Stimulated activated CD8-positive, alpha-beta memory T cell treated with anti-CD3 and anti-CD28 coated beads, Interleukin-7, amount 100 ng/mL, for 24 hours (primary cell): ENCODE measurements around the gene DSTYK.
A peak's percentile ranks its signal among the peaks of the same experiment; 100 is the strongest.

ENCODE experiments used
- DNase-seq: peaks from one replicate; pipeline ENCODE4 v3.0.0-alpha.2; 2020; ENCODE audit warnings: low read depth

The DSTYK gene, protein sequence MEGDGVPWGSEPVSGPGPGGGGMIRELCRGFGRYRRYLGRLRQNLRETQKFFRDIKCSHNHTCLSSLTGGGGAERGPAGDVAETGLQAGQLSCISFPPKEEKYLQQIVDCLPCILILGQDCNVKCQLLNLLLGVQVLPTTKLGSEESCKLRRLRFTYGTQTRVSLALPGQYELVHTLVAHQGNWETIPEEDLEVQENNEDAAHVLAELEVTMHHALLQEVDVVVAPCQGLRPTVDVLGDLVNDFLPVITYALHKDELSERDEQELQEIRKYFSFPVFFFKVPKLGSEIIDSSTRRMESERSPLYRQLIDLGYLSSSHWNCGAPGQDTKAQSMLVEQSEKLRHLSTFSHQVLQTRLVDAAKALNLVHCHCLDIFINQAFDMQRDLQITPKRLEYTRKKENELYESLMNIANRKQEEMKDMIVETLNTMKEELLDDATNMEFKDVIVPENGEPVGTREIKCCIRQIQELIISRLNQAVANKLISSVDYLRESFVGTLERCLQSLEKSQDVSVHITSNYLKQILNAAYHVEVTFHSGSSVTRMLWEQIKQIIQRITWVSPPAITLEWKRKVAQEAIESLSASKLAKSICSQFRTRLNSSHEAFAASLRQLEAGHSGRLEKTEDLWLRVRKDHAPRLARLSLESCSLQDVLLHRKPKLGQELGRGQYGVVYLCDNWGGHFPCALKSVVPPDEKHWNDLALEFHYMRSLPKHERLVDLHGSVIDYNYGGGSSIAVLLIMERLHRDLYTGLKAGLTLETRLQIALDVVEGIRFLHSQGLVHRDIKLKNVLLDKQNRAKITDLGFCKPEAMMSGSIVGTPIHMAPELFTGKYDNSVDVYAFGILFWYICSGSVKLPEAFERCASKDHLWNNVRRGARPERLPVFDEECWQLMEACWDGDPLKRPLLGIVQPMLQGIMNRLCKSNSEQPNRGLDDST

DNA sequence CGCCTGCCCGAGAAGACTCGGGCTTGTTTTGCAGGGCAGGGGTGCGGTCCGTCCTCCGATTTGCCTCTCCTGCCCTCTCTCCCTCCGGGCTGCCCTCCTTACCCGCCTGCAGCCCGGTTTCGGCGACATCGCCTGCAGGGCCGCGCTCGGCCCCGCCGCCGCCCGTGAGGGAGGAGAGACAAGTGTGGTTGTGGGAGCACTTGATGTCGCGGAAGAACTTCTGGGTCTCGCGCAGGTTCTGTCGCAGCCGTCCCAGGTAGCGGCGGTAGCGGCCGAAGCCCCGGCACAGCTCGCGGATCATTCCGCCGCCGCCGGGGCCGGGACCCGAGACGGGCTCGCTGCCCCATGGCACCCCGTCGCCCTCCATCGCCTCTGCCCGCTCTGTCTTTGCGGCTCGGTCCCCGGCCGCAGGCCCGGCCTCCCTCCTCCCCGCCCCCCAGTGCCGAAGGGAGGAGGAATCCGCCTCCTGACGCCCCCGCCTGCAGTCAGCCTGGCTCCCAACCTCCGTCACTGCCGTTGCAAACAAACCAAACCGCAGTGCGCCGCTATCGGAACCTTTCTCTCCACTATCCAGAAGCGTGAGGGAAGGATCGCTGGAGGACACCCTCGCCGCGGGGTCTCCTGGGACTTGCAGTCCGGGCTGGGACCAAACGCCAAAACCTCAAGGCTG is at the start of gene DSTYK:
Gene DSTYK, minus strand, starts transcription at position 534 of the 670 bp plus-strand sequence. Its CDS starts 167 bp downstream, at position 367.
- DNase-seq = peak; percentile 87

DNA sequence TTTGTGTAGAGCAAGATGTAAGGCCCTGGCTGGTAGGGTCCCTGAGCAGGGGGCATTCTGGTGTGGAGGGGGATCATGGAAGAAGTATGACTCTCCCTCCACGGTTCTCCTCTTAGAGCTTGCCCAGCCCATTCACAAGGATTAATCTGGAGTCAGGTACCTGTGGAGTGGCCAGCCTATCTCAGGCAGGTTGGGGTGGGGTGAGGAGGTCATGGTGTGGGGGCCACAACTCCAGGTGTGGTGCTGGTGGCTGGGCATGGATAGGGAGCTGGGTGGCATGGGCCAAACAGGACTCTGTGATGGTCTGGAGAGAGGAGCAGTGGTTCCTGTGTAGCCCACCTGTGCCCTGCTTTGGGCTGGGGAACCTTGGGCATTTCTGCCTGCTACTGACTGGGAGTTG is 48.5 kb upstream of the DSTYK start:
- no peak for DNase-seq

DNA sequence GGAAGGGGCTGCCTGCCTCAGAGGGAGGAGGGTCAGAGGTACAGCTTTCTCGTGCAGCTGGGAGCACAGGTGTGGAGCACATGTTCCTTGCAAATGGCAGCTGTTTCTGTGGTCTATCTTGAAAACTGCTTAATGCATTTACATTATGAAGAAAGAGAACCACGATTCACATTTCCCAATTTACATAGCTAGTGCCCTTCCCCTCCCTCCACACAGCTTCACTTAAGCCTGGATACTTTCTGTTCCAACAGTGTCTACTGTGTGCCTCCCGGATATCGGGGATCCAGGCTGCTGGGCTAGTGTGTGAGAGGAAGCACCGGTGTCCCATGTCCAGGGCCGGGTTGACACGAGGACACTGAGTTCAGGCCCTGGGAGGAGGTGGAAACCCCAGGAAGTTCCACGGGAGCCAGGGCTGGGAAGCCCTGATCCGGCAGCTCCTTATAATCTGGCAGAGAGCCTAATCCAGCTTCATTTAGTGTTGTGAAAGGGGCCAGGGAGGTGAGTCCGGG is 47.9 kb upstream of the DSTYK start:
- DNase-seq = no peak

DNA sequence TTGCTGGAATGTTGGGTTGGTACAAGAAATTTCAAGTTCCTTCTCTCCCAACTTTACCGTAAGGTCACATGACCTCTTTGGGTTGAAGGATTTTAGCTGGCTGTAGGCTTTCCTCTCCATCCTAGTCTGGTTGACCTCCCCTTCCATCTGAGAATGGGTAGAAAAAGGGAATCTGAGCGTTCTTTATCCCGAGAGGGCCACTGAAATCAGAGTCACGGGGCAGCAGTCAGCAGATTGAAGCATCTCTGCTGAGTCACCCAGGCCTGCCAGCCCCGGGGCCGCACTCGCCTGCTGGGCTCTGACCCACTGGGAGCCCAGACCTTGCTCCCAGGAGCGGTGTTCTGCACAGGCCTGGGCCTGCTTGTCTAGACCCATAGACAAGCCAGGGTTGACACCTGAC is 47.2 kb upstream of the DSTYK start:
- DNase-seq = no peak

DNA sequence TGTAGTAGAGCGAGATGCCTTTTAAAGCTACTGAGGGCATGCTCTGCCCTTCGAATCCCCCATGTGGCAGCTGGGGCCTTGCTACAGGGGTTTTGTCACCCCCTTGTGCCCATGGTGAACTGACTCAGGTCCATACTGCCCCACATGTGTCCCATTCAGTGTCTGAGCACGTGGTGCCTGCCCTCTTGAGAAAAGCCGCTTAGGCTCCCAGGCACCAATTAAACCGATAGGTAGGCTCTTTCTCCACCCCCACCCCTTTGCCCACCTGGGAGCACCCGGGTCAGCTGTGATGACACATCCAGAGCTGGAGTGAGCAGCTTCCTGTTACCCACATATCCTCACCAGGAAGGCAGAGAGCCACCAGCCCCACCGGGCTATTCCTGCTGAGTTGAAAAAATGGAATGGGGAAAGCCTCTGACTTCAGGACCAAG is 46.8 kb upstream of the DSTYK start:
- DNase-seq = no peak

DNA sequence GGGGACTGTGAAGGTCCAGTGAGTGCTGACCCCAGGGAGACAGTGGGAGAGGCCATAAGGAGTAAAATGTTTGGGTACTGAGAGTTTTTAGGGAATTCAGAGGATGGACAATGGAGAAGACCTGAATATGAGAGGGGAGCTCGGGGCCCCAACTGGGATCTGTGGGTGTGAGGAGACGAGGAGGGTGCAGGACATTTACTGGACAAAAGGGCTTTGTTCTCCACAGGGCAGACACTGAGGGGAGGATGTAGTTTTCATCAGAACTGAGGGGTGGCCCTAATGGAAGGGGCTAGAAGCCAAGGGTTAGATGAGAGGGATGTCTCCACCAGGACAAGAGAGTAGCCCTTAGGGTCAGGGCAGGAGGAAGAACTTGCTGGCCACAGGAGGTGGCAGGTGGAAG is 46.2 kb upstream of the DSTYK start:
- DNase-seq = no peak

DNA sequence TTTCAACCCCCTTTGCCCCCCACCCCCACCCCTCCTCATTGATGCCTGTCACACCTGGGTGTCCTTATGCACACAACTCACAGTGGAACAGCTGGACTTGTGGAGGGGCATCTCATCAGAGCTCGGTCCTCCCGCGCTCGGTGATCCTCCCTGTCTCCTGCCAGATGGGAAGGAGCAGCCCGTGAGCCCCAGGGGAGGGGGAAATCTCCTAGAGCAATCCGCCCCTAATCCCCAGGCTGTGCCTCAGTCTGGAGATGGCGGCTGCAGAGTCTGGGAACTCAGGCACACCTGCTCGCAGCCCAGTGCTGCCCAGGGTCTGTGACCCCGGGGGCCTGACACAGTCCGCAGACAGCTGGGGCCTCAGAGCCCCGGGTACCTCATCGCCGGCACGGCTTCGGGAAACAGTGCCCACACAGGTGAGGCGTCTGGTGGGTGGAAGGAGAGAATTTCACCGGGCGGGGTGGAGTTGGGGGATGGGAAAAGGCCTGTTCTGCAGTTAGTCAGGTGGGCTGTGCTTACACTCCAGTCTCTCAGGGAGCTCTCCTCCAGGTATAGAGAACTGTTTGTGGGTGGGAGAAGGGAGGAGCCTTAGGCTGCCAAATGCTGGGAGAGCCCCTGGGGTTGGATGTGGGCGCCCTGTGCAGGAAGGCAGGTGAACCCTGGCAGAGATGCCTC is 45.6 kb upstream of the DSTYK start:
- no peak for DNase-seq

DNA sequence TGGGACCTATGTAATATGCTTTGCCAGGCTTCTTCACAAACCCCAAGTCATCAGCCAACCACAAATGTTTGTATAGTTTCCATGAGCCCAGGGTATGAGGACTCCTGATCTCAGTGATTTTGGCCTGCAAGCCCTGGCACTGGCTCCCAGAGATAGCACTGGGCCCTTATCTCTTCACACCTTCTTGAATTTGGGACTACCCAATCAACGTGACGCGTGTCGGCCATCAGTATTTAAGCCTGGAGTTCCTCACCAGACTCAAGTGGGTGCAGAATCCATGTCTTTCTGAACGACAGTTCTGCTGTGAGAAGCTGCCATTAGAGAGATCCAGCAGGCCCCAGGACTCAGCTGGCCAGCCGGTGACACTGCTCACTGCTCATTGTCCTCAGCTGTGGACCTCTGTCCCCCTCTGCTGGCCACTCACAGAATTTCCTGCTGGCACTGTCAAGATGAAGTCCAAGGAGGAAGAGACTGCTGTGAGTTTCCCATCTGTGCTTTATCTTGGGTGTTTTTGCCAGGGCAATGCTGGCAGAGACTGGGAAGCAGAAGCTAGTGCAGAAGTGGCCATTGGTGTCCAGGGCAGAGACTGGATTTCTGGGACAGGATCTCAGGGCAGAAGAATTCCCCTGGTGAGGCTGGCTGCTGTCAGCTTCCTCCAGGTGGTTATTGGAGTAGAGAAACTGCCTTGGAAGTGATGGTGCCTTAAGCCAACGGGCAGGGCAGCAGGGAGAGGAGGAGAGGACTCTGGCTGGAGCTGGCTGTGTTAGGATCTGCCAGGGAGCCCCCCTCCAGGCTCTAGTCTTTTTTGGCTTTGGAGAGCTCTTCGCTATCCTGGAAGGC is 44.7 kb upstream of the DSTYK start:
- peak; percentile 75 for DNase-seq

DNA sequence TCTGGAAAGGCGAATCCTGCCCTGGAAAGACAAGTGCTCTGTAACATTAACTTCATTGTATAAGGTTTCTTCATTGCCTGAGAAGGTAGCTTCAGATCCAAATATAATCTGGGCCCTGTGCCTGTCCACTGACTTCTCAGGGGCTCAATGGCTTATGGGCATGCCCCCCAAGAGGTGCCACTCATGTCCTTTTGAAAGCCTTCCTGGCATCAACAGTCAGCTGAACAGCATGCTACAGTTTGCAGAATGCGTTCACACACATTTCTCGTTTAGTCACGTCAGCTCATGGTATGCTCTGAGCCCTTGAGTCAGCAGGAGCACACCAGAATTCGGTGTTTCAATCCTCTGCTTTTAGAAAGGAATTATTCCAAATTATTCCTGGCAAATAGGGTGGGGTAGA is 40.1 kb upstream of the DSTYK start:
- no peak for DNase-seq

DNA sequence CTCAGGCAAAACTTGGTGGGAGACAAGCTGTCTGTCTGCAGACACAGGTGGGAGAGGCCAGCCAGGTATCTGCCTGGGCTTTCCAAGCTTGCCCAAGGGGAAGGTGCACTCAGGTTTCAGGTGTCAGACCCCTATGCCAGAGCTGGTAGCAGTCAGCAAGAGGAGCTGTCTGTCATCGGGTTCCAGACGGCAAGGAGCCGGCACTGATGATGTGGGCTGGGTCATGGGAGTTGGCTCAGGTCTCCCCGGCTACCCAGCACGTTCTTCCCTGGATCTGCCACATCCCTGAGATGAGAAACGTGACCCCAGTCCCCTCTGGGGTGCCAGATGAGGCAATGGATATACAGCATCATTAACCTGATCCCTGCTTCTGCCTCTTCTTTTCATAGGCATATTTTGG is 39.2 kb upstream of the DSTYK start:
- DNase-seq = no peak

DNA sequence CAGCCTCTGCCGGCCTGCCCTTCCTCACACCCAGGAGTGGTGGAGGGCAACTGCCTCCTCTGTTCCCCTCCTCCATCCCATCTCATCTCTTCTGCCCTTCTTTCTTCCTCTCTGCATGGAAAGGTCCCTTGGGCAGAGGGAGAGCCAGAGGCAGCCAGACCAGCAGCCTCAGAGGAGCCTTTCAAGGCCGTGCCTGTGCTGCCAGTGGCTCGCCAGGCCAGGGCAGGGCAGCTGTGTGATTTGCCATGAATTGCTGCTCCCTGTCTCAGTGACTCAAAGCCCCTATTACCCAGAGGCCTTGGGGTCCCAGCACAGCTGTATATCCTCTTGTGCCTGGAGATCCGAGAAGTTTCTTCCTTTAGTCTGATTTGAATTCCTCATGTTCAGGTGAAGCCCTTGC is 38.1 kb upstream of the DSTYK start:
- DNase-seq = no peak

DNA sequence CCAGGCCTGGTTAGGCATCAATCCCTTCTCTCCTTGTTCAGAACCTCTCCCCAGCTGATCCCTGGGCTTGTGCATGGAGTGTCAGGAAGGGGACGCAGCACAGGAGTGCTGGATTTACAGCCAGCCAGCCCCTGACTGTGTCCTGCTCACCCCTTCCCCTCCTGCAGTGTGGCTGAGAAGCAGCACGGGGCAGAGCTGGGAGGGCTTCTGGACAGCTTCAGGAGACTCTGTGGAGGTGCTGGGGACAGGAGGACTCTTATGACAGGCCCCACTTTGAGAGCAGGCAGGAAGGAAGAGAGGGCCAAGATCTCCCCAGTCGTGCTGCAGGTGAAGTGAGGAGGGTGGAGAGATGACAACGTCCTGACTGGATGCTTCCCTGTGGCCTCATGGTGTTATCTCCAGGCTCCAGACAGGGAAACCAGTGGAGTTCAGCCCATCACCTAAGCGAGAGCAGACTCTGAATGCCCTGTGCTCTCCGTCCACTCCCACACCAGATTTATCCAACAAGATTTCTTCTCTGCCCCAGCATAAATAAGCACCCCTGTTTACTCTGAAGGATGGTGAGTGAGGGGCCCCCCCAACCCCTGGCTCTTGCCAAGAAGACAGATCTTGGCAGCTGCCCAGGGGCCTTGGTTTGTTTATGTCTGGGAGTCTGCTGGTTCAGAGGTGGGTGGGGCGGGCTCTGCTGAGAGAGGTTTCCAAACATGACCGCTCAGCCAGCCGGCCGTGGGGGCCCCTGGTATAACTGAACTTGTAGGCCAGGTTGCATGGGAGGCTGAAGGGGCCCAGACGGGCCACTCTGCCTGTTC is 37.5 kb upstream of the DSTYK start:
- DNase-seq = no peak

DNA sequence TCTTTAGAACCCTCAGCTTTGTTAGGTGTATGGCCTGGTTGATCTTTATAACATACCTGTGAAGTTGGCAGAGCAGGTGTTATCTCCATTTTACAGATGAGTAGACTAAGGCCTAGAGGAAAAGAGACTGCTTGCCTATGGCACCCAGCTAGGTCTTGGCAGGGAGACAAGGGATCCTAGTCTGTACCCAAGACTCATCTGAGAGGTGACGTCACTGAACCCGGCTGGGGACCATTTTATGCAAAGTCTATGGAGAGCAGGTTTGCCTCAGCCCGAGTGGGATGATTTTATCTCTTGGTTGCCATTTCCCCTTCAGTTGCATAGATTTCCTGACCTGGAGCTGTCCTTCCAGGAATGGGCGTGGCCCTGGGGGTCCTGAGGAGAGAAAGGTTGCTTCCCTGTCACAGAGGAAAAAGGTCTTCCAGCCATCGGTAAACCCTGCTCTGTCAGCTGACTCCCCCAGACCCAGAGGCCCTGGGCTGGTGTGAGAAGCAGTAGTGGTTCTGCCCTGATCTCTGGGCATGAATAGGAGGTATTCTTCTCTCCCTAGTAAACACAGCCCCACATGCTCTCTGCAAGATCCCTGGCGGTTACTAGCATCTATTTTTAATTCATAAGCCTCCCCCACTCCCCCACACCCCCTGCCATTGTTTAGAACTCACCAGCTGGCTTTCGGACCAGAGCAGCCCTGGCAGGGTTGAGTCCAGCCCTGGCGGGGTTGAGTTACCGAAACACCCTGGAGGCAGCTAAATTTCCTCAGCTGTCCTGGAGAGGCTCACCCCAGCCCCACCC is 35.8 kb upstream of the DSTYK start:
- no peak for DNase-seq

DNA sequence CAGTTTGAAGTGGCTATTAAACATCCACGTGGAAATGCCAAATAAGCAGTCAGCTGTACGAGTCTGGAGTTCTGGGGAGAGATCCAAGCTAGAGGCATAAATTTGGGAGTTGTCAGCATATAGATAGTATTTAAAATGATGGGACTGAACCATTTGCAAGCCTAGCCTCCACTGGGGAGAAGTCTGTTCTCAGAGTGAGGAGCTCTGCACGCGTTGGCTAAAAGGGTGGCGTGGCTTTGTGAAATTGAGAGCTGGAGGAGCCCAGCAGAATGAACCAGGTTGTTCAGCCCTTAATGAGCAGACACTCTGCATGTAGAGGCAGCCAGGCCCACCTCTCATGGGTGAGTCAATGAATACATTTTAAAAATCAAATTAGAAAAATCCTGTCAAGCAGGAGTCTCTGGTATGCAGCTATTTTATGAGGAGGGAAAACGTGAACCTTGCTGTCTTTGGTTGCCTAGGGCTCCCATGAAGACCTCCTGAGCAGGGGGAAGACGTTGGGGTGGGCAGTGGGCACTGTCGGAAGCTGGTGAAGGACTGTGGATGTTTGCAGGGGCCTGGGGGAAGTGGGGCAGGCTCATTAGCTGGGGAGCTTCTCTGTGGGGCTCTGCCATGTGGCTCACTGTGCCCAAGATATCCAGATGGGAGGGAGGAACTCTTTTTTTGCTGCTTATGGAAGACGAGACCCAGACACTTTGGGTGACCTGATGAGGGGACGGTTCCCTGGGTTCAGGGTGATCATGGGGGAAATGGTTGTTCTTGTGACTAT is 35.0 kb upstream of the DSTYK start:
- no peak for DNase-seq

DNA sequence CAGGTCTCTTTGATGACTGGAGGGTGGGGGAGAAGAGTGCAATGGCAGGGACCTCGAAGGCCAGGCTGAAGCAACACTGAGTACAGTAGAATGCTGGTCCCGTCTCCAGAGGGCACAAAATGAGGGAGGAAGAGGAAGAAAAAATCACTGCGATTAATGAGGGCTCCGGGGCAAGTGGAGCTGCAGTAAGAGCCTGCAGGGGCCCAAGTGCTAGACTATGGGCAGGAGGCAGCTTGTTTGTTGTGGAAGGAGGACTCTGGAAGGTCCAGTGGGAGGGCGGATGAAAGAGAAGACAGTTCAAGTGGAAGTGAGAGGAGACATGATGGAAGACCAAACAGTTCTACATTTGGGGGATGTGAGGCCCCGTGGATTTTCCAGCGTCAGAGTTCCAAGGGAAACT is 33.6 kb upstream of the DSTYK start:
- DNase-seq = no peak

DNA sequence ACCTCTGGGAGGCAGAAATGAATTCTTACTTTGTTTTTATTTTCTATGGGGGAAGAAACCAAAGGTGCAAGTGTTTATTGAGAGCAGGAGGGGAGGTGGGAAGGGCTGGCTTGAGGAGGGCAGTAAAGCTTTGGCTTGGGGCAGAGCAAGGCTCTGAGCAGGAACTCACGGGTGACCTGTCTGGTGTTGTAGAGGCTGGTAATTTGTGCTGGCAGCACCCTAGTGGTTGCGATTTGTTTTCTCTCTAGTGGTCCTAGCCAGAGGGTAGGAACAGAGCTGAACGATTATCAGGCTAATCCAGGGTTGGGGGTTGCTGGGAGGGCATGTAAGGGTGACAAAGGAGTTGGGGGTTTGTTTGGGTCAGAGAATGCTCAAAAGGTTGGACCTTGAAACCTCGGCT is 32.9 kb upstream of the DSTYK start:
- no peak for DNase-seq

DNA sequence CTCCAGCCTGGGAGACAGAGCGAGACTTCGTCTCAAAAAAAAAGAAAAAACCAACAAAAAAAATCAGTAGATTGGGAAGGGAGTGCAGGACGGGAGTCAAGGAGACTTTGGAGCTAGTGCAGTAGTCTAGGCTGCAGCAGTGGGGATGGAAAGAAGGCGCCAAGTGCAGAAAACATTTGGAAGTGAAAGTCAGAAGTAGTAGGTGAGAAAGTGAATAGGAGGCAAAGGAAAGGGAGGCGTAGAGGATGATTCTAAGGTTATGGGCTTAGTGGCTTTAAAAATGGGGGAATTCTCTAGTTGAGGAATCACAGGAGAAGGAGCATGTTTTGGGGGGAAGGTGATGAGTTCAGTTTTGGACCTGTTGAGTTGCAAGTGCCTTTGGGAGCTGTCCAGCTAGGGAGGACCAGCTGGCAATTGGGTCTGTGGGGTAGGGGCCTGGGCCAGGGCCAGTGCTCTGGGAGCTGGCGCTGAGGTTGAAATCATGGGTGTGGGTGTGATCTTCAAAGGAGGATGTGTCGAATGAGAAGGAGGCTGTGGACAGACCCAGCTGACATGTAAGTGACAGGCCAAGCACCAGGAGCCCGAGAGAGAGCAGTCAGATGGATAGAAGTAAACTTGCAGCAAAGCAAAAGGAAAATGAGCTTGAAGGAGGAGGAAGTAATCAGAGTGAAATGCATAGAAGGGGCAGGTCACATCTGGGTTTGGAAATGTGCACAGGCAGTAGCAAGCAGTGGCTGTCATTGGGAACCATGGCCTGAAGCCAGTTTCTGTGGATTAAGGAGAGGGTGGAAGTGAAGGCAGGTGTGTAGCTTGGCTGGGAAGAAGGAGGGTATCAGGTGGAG is 32.1 kb upstream of the DSTYK start:
- no peak for DNase-seq
